ENCODE results near the gene SIX1.

Gene SIX1

DNA sequence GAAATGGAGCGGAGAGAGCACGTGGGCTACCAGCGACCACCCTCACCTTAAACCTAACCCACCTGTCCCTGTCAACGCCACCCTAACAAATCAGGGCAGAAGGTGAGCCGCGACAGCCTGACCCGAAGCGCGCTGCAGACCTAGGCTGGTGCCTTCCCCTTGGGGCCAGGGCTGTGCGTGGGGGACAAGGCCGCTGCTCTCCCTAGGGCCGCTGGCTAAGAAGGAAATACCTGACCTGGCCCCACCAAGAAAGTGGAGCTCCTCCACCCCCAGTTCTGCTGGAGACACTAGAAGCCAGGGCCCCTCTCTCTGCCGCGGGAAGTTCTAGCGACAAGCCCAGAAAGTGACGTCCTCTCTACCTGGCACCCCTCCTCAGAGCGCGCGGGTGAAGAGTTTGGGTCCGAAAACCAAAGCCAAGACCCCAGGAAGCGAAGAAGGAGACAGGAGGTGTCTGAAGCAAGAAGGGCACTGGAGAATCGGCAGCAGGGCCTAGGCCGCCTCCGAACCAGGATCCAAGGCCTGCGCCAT, 7.5 kb downstream of the SIX1 start:
- DNase-seq, result no peak

DNA sequence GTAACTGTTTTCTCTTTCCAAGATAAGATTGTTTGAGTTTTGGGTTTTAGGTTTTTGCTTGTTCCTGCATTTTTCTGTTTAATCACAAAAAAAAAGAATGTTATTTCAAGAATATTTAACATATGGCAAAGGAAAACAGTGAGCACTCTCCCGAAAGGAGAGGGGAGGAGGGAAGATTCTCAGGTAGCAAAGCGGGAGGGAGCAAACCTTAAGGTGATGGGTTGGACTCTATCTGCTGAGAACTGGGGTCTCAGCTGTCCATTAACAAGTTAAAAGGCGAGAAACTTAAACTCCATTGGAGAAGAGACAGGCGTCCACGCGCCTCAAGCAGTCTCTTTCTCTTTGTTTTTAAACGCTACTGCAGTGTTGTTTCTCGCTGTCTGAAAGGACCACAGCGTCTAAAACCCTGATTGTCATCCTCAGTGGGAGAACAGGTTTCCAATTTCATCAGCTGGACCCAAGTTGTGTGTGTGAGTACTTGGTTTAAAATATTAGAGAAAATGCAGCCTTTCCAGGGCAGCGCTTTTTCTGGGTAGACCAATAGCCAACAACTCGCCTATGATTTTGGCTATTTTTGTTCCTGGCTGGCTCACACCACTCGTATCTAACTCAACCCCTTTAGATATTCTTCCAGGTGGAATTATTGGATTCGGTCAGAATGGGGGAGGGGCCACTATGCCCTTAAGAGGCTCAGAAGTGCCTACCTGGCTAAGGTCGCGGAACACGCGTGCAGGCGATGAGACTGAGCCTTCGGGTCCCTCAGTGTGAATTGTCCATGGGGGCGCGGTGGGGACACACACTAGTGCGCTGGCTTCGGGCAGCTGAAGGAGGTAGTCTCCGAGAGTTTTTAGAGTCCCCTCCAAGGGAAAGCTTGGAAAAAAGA, 8.2 kb downstream of the SIX1 start:
- no peak for DNase-seq

DNA sequence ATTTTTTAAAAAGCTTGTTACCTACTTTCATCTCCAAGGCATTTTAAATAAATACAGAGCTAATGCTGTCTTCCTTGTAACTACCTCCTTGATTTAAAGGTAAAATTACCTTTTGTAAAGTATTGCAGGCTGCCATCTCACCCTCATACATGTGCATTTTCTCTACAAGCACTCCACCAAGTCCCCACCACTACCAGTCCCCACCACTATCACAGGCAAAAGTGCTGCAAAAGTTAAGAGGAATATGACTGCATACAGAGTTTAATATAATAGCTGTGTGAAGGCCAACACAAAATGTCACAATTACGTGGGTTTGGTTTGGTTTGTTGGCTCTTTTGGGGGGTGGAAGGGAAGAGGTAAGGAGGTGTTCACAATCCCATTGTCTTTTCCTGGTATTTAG, 9.6 kb downstream of the SIX1 start:
- DNase-seq, result no peak

DNA sequence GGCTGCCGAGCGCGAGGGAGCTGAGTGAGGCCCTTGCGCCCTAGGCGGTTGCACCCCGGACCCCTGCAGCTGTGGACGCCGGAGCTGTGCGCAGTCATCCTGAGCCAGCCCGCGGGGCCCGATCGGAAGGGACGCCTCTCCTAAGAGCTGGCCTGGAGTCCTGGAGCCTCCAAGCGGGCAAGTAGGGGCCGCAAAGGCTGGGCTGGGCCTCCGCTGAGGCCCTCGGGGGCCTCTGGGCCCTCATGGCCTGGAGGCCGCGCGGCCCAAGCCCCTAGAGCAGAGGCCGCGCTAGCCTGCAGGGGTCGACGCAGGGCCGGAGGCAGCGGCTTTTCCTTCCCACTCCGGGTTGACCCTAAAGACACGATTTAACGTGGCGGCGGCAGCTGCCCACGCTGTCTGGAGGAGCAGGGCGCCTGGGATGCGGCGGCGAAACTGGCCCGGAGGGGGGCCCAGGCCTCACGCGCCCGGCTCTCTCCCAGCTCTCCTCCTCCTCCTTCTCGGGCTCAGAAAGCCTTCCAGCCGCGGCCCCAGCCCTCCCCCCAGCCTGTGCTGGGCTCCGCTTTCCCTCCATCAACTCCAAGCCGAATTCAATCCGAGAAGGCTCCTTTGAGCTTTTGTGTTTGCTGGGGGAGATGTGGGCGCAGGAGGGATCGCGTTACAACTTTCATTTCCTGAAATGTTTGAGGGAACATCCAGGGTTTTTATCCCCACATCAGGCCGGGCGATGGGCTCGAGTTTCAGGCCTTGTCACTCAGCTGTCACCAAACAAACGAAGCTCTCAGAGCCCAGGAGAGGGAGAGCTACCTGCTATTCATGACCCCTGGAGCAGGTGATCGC, 11.6 kb downstream of the SIX1 start:
- no peak for DNase-seq

DNA sequence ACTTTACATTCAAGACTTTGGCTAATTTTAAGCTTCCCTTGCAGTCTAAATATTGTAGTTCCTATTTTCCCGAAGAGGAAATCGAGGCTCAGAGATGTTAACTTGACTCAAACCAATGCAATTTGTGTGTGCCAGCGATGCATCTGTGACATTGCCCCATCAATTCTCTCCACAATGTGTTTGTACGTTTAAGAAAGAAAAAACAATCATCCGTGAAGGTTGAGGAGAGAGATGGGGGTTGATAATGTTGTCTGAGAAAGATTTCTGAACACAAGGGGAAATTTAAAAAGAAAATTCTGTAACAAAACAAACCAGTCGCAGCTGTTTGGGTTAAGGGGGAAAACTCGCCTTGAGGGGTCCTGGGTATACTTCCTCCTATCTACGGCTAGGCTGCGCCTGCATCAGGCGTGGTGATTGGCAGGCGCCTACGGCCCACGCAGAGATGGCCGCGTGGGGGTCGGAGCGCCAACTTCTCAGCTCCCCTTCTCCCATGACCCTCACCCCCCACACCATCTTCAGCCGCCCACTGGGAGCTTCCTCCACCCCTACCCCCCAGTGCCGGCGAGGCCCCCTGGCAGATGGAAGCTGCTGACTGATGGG, 12.3 kb downstream of the SIX1 start:
- DNase-seq, result no peak

DNA sequence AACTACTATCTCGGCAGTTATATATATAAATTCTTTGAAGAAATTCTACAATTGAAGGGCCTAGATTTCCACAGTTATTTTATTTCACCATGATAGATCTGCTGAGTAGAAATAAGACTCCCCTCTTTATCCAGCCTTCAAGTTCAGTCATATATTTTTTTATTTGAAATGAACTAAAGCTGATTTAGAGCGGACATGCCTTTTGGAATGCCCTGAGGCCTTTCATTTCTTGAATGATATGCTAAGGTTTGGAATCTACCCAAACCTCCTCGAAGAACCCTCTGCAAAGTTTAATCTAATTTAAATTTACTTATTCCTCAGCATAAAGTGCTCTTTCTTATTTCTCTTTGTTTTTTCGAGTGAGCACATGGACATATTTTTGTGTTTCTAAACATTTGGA, 15.1 kb downstream of the SIX1 start:
- DNase-seq, result no peak

DNA sequence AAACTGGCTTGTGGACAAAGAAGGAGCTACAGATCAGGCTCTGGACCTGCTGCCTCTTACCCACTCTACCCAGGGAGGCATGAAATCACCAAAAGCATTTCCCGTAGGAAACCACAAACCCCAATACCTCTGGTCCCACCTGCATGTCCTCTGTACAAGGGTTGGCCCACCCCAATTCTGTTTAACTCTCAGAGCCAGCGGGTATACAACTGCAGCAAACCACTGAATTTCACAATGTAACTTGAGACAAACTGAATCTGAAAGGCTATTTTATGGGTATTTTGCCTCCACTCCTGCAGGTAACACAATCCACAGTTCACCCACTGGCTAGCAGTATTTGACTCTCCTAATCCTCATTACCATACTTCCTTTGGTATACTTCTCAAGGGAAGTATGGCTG, 16.5 kb downstream of the SIX1 start:
- no peak for DNase-seq

DNA sequence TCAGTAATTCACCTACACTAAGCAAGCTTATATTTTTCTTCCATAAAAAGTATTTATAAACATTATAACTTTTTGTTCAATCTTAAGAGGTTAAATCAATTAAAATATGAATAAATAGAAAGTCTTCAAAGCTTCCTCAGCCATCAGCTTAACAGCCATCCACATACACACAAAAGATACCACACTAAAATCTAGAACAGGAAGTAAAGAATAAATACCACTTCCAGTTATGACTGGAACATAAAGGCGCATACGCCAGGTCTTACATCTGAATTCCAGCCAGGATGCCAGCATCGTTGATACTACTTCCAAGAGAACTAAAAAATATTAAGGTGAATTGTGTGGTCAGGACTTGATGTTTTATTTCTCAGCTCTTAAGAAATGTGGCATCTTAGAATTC, 17.0 kb downstream of the SIX1 start:
- DNase-seq, result no peak

DNA sequence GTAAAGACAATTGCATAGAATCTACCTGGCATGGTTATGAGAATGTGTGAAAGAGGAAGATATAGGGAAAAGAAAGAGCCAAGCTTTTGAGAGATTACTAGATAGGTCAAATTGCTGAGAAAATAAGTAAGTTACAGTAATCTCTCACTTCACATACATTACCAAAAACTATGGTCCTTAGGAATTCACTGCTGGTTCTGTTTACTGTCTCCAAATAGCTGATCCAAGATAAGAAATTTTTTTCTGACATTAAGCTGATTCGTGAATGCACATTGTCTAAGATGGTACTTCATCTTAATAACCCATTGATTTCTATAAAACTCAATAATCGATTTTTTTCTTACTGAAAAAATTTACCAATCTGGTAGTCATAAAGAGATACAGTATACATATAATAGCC, 17.4 kb downstream of the SIX1 start:
- DNase-seq, result no peak

DNA sequence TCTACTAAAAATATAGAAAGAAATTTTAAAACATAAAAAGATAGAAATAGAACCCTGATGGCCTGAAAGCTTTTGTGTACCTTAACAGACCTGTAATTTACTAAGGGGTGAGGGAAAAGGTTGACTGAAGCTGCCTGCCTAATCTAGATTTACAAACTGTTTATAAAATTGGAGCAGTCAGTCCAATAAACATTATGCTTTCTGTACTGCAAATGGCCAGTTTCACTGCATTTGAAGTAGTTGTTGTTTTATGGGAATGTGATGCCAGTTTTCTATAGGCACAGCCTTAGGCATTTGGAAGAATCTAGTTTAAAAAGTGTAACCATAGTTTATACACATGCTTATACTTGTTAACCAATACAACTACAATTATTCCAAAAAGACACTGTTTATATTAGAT, 19.1 kb downstream of the SIX1 start:
- DNase-seq, result no peak

DNA sequence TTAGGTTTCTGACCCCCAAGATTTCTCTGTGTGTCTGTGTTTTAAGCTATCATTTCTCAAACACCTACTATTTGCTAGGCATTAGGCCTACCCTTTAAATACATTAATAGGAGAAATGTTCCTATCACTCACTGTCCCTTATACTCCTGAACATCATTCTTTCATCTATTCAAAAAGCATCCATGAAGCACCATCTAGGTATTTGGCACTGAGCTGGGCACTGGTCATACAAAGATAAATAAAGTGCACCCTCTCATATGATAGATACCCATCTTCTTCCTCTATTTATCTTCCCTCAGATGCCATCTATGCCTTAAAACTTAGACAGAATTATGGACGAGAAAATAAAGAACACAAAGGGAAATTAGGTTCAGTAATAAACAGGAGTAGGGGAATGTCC, 20.4 kb downstream of the SIX1 start:
- DNase-seq, result no peak

DNA sequence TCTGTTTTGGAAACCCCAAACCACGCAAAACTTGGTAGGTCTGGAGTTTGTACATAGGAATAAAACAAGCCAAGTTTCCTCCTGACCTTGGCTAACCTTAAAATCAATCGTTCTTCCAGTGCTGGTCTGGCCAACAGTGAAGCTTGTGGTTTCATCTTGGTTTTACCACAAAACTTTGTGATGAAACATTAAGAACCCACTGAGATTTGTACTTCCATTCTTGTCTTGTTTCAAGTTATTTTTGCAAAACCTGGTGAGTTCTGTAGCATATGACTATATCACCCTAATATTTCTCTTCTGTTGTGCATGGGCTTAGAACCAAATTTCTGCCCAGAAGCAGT, 26.4 kb downstream of the SIX1 start:
- DNase-seq, result no peak

DNA sequence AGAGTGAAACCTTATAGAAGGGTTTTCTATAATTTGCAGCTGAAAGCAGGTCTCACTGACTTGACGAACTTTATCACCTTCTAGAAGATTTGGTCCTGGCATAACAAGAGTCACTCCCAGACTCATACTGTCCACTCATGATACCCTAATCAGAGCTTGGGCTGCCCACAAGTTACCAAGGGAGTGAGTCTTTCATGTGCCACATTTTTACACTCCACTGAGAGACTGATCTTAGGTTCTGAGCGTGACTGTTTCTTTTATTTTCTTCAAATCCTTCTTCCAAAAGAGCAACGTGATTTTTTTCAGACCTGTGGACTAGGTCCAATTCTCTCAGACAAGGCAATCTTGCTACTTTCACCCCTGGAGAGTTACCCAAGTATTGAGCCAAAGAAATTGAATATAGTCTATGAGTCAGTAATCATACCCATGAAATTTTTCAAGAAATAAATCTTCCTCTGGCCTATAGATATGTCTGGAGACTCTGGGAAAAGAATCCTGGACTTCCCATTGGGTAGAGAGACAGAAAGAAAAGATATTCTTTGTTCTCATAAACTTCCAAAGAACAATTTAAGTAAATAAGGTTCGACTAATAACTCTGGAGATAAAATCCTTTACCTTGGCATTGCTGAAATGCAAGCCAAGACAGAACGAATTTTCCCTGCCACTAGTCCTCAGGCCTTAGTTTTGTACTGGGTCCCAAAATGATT, 26.9 kb downstream of the SIX1 start:
- no peak for DNase-seq

DNA sequence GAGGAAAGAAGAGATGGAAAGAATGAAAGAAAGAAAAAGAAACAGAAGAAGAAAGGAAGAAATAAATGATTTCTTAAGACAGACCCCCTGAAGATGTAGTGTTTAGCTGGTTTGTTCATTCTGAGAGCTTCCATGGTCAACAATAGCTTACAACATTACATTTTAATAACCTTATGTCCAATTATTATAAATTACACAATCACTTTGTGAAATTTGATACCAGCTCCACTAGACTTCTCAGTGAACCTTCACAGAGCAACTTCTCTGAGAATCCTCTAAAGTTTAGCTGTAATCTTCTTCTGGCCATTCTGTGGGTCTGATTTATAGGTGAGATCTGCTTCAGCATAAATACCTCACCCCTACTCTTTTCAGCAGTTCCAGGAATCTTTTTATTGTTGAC, 27.9 kb downstream of the SIX1 start:
- DNase-seq, result no peak

DNA sequence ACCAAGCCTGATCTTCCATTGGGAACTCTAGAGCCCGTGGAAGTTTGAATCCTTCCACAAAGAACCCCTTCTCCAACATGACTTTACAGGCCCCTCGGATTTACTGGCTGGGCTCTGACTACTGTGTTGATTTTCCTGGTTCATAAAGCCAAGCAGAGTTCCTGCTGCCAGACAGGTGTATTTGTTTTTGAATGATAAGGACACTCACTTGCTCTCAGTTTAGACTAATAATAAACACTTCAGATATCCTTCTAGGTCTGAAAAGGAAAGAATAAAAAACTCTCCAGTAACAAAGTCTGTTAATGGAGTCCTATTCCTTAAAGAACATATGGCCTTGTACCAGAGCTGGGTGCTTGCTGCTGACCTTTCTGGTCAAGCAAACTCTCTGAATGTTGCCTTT, 31.0 kb downstream of the SIX1 start:
- no peak for DNase-seq

DNA sequence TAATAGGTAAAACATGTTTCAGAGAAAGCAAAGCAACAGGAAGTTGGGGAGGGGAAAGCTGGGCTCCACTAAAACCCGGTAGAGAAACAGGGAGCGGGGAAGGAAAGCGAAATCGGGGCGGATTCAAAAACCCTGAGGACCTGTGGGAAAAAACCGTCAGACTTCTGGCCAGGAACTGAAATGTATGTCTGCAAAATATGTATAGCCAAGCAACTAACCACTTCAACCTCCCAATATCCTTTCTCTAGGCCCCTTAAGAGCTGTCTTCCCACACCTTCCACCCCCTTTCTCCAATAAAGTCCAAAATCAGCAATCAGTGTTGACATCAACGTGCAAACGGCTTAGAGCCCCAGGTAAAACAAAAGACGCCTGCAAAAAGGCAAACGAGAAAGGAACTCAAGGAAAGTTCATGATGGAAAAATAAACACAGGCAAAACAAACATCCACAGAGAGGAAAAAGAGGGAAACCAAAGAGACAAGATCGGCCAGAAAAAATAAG, 32.8 kb downstream of the SIX1 start:
- no peak for DNase-seq

DNA sequence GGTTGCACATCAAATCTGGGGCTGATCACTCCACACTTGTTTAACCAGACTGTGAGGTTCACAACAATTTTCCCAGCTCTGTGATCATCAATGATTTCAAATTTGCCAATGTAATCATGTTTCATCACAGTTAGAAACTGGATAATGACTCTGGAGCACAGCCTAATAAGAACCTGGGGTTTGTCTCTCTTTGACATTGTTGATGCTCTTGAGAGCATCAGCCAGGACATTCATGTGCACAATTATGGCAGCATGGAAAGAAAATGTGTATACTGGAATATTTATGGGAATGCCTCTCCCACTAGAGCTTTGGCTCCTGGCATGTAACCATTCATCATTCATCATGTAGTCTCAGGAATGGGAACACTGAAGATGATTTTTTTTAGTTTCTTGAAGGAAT, 47.0 kb downstream of the SIX1 start:
- no peak for DNase-seq

DNA sequence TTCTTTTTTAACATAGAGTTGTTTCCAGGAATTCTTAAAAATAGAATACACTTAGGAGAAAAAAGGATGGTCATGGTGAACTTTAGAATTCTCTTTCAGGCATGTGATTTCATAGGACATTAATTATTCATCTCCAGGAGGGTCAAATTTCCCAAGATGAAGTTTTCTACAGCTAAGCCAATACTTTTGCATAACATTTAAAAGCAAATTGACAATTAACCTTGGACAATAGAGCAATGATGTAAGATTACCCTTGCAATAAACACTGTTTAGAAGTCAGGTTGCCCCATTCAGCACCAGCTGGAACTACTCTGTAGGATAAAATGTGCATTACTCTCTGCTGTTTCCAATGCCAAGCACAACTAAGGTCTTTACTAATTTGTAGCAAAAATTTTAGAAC, 49.5 kb downstream of the SIX1 start:
- no peak for DNase-seq

DNA sequence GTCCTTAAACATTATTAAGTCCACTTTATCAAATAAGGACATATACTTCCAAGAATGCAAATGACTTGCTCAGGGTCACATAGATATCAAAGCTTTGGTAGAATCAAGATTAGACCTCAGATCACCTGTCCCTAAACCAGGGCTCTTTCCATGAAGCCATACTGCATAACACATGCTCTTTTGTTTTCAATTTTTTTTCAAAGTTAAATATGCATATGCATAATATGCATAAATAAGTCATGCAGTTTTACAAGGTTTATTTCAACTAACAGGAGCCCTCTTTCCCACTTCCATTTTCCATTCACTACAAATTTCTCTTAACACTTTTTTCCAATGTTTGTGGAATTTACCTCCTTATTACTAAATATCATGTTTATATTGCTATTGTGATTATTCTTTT, 53.1 kb downstream of the SIX1 start:
- no peak for DNase-seq

DNA sequence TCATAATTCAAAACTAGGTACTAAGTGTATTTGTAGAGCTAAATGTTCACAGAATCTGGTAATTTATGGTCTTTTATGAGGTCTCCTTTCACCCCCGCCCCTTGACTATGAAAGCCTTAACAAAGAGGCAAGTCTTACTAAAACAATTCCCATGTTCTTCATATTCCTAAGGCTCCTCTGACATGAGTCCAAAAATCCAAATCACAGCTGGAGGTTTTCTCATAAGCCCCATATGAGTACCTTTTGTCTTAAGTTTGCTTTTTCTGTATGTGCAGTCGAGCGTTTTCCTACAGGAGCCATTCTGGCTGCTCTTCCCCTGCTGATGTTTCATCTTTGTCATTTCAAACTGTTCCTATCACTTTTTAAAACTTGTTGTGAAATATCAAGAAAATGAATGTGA, 55.2 kb downstream of the SIX1 start:
- no peak for DNase-seq
